GM20431 (cell line): ENCODE data around the gene PXYLP1.

ENCODE experiments used
- in situ Hi-C: fragments of 300-500 bp; cut with MseI, MboI; formaldehyde crosslinking; loops from one replicate; pipeline ENCODE4 v1.15.0; 2020; ENCODE audit warnings: low sequenced_read_pairs; ENCODE audit not compliant: unreplicated experiment

Gene PXYLP1

DNA sequence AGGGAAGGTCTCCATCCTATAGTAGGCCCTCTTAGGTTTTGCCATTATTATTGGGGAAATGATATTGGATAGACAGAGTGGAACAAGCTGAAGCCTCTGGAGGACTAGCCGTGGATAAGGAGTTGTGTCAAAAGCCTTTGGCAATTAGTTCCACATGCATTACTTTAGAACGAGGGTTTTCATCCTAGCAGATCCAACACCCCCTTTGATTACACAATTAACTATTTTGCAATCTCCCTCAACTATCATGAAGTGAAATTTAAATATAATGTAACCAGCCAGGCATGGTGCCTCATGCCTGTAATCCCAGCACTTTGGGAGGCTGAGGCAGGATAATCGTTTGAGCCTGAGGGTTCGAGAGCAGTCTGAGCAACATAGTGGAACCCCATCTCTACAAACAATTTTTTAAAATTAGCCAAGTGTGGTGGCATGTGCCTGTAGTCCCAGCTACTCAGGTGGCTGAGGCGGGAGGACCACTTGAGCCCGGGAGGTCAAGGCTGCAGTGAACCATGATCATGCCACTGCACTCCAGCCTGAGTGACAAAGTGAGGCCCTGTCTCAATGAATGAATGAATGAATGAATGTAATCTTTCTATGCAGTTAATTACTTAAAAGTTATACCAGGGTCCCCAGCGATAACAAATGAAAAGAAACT is 56.8 kb downstream of the PXYLP1 start:
- in situ Hi-C loops = no loop called here

DNA sequence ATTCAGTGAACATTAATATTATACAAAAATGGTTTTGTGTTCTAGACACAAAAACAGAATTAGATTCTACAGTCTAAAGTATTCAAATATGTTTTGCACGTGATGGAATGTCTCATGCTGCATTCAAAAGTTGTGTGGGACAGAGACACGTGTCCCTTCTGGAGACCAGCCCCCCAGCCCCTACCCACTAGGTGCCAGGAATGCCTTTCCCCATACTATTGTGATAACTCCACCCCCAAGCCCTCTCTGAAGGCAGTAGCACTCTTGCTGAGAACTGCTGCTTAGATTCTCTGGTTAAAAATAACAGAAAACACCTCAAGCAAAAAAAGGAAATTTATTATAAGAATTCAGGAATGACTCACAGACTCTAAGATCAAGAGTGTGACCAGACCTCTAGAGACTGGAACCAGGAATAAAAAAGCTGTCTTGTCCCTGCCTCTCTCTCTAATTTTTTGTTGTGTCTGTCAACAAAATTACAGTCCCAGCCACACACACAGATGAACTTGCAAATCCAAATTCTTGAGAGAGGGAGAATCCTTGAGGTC is 57.7 kb downstream of the PXYLP1 start:
- in situ Hi-C loops = no loop called here

DNA sequence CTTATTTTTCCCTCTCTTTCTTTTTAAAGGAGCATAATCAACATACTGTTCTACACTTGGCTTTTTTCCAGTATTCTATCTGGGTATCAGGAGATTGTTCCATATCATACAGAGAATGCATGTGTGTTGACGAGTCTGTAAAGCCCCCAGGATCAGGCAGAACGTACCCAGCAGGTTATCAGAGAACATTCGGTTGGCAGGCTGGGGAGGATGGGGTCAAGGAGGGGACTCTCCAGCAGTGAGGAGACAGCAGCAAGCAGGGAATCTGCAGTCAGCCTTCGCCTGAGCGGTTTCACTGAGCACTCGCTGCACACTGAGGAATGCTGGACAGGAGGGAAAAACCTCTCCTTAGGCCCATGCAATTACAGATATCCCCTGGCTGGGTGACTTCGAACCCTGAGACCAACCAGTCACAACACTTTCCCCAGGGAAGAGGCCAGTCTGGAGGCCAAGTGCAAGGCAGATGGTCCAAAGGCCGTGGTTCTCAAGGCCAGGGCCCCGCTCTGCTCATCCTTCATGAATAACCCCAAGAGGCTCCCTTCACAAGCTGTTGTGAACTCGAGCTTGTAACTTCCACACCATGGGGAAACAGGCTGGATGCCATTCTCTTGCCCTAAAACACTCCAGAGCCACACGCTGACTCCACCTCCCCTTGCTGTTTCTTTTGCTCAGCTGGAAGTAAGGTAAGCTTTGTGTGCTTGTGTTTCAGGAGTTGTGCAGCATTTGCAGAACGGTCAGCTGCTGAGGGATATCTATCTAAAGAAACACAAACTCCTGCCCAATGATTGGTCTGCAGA is 60.1 kb downstream of the PXYLP1 start:
- in situ Hi-C loops = no loop called here

DNA sequence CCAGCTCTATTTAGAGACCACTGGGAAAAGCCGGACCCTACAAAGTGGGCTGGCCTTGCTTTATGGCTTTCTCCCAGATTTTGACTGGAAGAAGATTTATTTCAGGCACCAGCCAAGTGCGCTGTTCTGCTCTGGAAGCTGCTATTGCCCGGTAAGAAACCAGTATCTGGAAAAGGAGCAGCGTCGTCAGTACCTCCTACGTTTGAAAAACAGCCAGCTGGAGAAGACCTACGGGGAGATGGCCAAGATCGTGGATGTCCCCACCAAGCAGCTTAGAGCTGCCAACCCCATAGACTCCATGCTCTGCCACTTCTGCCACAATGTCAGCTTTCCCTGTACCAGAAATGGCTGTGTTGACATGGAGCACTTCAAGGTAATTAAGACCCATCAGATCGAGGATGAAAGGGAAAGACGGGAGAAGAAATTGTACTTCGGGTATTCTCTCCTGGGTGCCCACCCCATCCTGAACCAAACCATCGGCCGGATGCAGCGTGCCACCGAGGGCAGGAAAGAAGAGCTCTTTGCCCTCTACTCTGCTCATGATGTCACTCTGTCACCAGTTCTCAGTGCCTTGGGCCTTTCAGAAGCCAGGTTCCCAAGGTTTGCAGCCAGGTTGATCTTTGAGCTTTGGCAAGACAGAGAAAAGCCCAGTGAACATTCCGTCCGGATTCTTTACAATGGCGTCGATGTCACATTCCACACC is 60.9 kb downstream of the PXYLP1 start:
- in situ Hi-C loops = no loop called here

DNA sequence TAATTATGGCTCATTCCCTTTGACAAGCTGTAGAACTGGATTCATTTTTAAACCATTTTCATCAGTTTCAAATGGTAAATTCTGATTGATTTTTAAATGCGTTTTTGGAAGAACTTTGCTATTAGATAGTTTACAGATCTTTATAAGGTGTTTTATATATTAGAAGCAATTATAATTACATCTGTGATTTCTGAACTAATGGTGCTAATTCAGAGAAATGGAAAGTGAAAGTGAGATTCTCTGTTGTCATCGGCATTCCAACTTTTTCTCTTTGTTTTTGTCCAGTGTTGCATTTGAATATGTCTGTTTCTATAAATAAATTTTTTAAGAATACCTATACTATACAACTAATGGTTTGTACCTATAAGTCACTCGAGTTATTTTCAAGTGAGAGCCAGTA is 62.7 kb downstream of the PXYLP1 start:
- in situ Hi-C loops = no loop called here

DNA sequence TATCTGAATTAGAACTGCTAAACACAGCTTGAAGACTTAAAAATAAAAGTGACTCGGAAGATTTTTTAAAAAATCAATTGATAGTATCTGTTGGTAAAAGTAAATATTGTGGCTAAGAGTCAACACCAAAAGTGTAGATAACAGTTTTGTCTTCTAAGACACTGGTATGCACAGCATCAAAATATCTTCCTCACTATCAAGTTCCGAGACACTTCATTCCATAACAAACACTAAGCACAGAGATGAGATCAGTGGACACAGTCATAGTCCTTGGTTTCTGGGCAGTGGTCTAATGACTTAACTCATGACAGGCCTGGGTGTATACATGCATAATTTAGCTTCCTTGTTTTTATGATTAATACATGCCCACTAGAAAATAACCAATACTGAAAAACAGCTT is 63.2 kb downstream of the PXYLP1 start:
- in situ Hi-C loops = no loop called here

DNA sequence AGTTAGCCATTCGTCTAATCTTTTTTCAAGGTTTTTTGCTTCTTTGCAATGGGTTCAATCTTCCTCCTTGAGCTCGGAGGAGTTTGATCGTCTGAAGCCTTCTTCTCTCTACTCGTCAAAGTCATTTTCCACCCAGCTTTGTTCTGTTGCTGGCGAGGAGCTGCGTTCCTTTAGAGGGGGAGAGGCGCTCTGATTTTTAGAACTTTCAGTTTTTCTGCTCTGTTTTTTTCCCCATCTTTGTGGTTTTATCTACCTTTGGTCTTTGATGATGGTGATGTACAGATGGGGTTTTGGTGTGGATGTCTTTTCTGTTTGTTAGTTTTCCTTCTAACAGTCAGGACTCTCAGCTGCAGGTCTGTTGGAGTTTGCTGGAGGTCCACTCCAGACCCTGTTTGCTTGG is 68.8 kb downstream of the PXYLP1 start:
- in situ Hi-C loops = loop anchor here (5.0 to 25.0 kb wide), 2 partner anchors 152 to 262 kb away; no protein-coding TSS in a partner anchor

DNA sequence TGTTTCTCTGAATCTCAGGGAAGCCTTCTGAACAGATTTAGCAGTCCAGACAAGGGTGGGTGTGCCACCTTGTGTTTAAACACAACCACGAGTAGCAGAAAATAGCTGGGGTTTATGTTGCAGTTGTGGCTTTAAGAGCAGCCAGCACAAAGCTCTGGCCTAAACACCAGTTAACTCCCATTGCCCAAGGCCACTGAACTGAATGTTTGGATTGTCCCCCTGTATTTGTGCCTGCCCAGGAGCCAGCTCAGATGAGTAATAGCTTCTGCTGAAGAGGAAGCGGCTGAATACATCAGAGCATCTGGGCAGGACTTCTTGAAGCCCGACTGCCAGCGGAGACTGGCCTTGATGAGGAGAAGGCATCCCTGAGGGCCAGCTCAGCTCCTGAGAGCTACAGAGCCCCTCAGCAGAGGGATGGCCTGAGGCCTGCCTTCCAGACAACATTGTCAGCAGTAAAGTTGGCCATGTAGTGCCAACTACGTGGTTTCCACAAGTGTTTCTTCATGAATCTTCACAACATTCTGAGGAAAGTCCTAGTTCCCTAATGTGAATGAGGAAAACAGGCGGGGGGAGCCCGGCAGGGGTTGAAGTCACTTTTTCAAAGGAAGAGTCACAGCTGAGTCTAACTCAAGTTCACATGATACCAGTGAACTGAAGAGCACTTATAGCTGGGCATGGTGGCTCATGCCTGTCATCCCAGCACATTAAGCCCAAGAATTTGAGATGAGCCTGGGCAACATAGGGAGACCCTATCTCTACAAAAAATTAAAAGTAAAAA is 70.9 kb downstream of the PXYLP1 start:
- in situ Hi-C loops = loop anchor here (5.0 to 25.0 kb wide), 2 partner anchors 150 to 260 kb away; no protein-coding TSS in a partner anchor

DNA sequence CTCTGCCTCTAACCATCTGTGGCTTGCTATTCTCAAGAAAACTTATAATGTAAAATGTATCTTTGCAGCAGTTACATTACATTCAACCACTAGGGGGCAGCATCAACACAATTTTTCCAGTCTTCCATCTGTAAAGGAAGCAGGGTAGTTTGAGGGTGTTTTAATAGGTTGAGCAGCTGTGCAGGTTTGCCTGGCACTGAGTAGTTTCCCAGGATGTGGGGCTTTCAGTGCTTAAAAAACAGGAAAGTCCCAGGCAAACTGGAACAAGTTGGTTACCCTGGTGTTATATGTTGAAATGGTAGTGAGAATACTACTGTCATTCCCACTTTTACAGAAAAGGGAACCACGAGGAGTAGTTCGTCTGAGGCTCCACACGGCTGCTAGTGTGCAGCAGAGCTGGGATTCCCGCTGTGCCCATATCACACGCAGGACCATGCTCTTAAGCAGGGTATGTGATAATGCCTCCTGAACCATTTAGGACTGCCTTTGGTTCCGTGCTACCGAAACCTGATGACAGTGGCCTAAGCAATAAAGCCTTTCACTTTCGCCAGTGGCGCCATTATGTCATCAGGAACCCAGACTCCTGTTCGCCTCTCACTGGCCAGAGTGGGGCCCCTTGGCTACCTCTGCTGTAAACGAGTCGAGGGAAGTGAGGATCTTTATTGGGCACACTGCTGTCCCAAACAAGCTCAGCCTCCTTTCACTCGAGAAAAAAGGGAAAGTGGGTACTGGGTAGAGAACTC is 72.0 kb downstream of the PXYLP1 start:
- in situ Hi-C loops = loop anchor here (5.0 to 25.0 kb wide), 2 partner anchors 149 to 259 kb away; no protein-coding TSS in a partner anchor

DNA sequence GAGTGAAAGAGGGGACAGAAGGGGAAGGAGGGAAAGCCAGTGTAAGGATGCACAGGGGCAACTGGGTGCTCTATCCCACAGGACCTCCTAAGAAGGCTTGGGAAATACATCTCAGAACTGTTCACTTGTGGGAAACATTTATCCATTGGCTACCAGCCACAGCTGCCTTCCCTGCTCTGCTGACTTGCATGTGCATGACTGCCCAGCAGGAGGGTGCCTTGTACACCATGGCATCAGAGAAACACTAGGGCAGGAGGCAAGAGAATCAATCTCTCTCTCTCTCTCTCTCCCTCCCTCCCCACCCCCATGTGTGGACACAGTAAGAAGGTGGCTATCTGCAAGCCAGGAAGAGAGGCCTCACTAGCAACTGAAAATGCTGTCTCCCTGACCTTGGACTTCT is 73.8 kb downstream of the PXYLP1 start:
- in situ Hi-C loops = loop anchor here (25.0 kb wide), 1 partner anchor 257 kb away; no protein-coding TSS in a partner anchor

DNA sequence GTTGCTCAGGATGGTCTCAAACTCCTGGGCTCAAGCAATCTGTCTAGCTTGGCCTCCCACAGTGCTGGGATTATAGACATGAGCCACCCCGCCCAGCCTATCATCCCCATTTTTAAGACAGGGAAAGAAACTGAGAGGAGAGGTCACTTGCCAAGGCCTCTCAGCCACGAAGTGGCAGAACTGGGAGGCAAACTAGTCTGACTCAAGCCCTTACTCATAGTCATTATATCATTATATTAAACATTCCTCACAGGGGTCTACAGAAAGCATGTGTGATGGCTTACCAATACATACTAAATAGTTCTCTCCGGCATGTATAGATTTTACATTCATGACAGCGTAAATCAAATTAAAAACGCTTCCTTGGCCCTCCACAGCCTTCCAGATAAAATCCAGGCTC is 74.7 kb downstream of the PXYLP1 start:
- in situ Hi-C loops = loop anchor here (25.0 kb wide), 1 partner anchor 256 kb away; no protein-coding TSS in a partner anchor

DNA sequence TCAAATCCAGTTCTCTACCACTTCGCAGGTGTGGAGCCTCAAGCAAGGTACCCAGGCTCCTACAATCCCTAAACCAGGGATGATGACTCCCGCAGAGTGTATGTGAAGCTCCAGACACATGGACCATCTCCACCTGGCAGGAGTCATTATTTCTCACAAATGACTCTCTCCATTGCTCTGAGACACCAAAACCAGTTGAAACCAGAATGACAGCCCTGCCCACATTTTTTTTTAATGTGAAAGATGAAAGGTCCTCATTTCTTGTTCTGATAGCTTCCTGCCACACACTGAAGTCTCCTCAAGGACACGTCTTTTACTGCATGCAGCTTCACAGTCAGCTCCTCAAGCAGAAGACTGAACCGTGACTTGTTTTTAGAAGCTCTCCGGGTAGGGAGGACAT is 75.3 kb downstream of the PXYLP1 start:
- in situ Hi-C loops = loop anchor here (25.0 kb wide), 1 partner anchor 255 kb away; no protein-coding TSS in a partner anchor

DNA sequence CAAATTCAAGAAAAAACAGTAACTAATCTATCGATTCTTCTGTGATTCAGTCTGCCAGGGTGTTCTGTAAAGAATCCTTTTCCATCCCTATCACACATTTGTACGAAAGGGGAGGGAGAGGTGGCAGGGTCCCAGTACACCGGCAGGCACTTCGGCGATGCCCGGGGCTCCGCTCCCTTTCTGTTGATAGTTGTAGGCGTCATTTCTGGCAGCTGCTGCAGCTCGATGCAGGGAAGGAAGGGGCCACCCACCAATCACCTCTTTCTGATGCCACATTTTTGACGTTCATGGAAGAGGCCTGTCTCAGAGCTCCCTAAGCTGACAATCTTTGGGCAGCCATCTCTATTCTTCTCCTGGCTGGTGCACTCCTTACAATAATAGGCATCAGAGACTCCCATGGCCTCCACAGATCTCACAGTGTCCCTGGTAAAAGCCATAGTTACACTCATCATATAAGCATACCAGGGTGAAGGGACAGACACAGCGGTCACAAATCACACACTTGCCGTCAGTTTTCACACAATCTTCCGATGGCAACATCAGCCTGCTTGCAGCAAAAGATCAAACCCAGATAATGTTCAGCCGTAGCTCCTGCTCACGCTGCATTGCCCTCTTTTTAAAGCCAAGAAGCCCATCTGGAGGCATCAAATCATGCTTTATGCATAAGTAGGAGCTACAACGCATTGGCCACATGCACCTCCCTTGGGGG is 75.9 kb downstream of the PXYLP1 start:
- in situ Hi-C loops = loop anchor here (25.0 kb wide), 1 partner anchor 255 kb away; no protein-coding TSS in a partner anchor

DNA sequence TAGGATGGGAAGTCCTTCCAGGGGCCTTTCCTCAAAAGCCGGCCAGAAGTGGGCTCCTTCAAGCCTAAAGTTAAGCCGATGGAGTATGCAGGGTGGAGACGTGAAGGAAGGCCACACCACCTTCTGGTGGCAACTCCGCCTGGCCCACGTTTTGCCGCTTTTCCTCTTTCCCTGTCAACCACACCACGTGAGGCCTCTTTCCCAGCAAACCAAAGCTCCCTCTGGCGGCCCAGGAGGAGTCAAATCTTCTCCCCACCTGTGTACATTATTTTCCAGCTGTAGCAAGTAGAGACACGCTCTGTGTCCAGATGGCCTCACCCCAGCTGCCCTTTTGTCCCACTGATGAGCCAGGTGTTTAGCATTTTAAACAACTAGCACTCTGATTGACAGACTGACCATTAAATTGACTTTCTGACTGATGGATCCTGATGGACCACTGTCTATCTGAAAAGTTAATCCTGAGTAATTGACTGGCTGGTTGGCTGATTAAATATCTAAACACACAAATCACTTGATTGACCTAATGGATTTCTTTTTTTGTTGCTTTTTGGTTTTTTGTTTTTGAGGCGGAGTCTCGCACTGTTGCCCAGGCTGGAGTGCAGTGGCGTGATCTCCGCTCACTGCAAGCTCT is 77.1 kb downstream of the PXYLP1 start:
- in situ Hi-C loops = loop anchor here (25.0 kb wide), 1 partner anchor 254 kb away; no protein-coding TSS in a partner anchor

DNA sequence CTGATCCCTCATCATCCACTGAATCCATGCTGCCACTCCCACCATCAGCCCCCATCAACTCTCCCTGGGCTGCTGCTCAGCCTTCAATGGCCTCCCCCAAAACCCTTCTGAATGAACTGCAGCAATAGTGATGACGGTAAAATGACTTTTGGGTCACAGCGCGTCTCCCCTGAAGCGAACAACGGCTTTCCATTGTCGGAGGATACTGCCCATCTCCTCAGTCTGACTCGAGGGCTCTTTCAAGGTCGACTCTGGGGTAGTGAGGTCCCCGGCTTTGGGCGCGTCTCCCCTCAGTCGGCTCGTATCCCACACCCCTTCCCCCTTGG is 79.5 kb downstream of the PXYLP1 start:
- in situ Hi-C loops = loop anchor here (25.0 kb wide), 1 partner anchor 251 kb away; no protein-coding TSS in a partner anchor

DNA sequence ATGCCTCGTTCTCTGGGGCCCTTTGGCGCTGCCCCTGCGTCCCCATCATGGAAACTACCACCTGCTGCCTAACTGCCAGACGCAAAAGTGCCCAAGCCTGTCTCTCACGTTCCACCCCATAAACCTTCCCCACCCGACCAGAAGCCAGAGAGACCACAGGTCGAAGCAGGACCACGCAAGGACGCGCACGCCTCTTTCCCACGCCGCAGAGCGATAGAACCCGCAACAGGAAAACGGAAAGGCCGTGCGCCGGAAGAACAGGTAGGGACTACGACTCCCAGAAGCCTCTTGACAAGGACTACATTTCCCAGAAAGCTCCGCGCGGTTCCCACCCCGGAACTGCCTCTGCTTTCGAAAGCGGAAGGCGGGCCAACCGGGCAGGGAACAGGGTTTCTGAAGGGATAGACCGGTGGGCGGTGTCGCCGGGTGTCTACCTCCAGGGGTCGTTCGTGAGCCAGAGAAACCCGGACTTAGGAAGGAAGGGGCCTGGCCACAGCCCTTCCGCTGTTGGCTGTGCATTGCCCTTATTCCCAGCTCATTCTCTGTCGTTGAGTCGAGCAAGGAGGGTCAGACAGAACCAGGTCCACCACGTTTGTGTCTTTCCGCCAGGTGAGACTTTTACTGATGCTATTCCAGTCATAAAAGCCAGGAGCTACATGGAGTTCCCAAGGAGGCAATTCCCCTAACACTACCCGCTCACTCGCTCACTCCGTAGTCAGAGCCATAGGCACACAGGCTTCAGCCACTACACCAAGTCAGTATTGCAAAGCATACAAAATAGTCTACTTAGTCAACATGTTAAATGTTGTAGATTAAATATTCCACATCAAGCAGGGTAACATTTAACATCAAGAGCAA is 80.1 kb downstream of the PXYLP1 start:
- in situ Hi-C loops = loop anchor here (25.0 kb wide), 1 partner anchor 251 kb away; no protein-coding TSS in a partner anchor
